ENCODE results near the gene NDRG2. TPM values are rescaled to one million over a fixed set of nuclear protein-coding genes. Genes with fewer than 3 reads are reported as not detected.

The NDRG2 gene
- polyA plus RNA-seq, 2 donors, result 131 to 252 TPM

DNA sequence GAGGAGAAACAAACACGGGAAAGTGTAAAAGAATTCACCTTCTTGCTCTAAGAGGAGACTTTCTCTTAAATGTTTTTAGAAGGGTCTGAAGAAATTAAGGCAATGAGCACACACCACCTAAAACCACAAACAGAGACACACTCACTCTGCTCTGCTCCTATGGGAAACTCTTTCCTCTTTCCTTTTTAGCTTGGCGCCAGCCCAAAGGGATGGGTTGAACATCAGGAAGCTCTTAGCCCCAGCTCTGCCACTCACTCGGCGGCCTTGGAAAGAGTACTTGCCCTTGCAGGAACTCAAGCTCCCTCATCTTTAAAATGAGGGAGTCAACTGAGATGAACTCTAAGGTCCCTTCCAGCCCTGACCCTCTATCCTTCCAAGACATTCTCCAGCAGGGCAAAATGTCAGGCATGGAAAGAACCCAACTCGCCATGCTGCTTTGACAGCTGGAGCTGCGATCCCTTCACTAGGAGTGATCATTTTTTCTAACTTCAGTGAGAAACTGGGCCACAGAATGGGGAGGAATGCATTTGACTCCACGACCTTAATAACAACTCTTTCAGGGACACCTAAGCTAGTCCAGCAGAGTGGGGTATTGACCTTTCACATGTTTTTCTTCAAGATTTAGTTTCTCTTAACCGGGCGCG lies 31.8 kb upstream of the NDRG2 start:
- H3K4me1 ChIP-seq (ENCODE audit: control insufficient read depth in 2 of 2, insufficient read depth in 2 of 2, low read length in 1 of 2), result no peaks in the 10 kb centered on the region
- H3K4me3 ChIP-seq (ENCODE audit: low read depth in 1 of 2, low read length in 2 of 2), result no peak overlapping the region
- no peaks in the 10 kb centered on the region for H3K36me3 ChIP-seq (ENCODE audit: control insufficient read depth in 2 of 2, insufficient read depth in 2 of 2, low read length in 1 of 2)
- 77 to 79% methylated on average over 10 of the region's 10 CpGs for WGBS, 2 donors
- no peak overlapping the region for H3K27ac ChIP-seq (ENCODE audit: low read depth in 2 of 2, low read length in 1 of 2)
- H3K27me3 ChIP-seq (ENCODE audit: control insufficient read depth in 1 of 2, insufficient read depth in 2 of 2, low read length in 2 of 2), result no peaks in the 10 kb centered on the region
- H3K9me3 ChIP-seq (ENCODE audit: control insufficient read depth in 2 of 2, insufficient read depth in 1 of 2, low read depth in 1 of 2, low read length in 1 of 2), result no peaks in the 10 kb centered on the region

DNA sequence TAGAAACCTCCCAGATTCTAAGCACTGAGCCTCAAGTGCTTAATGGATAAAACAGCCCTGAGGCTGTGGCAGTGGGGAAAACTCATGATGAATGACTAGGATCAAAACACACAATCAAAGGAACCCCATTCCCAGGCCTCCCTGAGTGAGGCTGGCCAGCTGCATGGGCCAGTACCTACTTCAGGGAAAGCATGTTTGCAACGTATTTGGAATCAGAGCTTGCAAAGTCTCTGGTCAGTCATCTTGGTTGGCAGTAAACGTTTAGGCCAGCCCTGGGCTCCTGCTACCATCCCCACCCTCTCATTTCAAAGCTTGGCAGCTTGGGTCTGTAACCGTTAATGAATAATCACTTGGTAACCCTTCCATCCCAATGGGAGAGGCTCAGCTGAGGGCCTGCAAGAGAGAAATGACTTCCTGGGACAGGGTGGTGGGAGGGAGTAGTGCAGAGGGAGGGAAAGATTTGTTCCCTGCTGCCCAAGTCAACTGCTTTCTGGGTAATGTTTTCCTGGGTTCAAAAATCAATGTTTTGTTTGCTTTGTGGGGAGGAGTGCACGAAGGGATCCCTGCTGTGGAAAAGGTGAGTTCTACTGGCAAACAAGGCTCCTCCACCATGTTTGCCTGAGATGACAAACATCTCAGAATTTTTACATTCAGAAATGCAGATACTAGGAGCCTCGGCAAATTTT lies 30.7 kb upstream of the NDRG2 start:
- no peaks in the 10 kb centered on the region for H3K4me1 ChIP-seq (ENCODE audit: control insufficient read depth in 2 of 2, insufficient read depth in 2 of 2, low read length in 1 of 2)
- H3K27me3 ChIP-seq (ENCODE audit: control insufficient read depth in 1 of 2, insufficient read depth in 2 of 2, low read length in 2 of 2), result no peaks in the 10 kb centered on the region
- H3K36me3 ChIP-seq (ENCODE audit: control insufficient read depth in 2 of 2, insufficient read depth in 2 of 2, low read length in 1 of 2), result no peaks in the 10 kb centered on the region
- WGBS, 2 donors, result 53 to 63% methylated on average over 5 of the region's 5 CpGs
- H3K27ac ChIP-seq (ENCODE audit: low read depth in 2 of 2, low read length in 1 of 2), result no peak overlapping the region
- no peak overlapping the region for H3K4me3 ChIP-seq (ENCODE audit: low read depth in 1 of 2, low read length in 2 of 2)
- no peaks in the 10 kb centered on the region for H3K9me3 ChIP-seq (ENCODE audit: control insufficient read depth in 2 of 2, insufficient read depth in 1 of 2, low read depth in 1 of 2, low read length in 1 of 2)

DNA sequence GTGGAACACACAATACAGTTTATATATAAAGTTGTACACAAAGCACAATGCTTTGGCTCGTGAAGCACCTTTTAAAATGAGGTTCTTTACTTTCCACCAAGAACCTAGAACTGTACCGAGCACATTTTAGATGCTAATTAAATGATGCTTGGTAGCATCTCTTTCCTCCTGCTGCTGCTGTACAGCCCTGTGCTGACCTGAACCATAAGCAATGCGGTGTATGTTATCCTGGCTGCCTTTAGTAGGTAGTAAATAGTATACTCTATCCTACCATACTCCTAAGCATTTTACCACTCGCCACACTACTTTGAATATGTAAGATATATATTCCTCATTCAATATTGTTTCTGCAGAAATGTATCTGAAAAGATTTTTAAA lies 29.9 kb upstream of the NDRG2 start:
- 63 to 77% methylated on average over 4 of the region's 4 CpGs for WGBS, 2 donors
- Histone ChIP-seq H3K27me3 (ENCODE audit: control insufficient read depth in 1 of 2, insufficient read depth in 2 of 2, low read length in 2 of 2) (no peaks in the 10 kb centered on the region), H3K4me3 (ENCODE audit: low read depth in 1 of 2, low read length in 2 of 2) (no peak overlapping the region), H3K36me3 (ENCODE audit: control insufficient read depth in 2 of 2, insufficient read depth in 2 of 2, low read length in 1 of 2) (no peaks in the 10 kb centered on the region), H3K9me3 (ENCODE audit: control insufficient read depth in 2 of 2, insufficient read depth in 1 of 2, low read depth in 1 of 2, low read length in 1 of 2) (no peaks in the 10 kb centered on the region), H3K4me1 (ENCODE audit: control insufficient read depth in 2 of 2, insufficient read depth in 2 of 2, low read length in 1 of 2) (no peaks in the 10 kb centered on the region), H3K27ac (ENCODE audit: low read depth in 2 of 2, low read length in 1 of 2) (no peak overlapping the region)

DNA sequence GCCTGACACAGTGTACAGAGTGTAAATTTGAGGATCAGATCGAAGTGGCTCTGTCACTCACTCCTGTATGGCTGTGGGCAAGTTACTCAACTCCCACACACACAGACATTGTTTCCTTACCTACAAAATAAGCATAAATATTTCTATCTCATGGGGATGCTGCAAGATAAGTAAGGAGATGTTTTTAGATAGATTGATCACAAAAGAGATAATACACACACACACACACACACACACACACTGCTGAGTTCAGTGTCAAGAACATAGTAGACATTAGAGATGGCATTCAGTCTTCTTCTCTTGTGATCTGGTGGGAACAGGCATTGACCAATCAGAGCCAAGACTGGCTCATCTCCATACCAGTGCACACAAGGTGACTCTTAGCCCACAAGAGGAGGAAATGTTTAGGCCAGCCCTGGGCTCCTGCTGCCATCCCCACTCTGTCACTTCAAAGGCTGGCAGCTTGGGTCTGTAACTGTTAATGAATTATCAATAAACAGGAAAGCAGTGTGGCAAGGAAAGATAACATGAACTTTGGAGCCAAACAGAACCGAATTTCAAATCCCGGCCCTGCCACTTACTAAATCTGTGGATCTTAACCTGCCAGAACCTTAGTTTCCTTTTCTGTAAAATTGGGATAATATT lies 29.4 kb upstream of the NDRG2 start:
- Histone ChIP-seq H3K4me3 (ENCODE audit: low read depth in 1 of 2, low read length in 2 of 2) (no peak overlapping the region), H3K9me3 (ENCODE audit: control insufficient read depth in 2 of 2, insufficient read depth in 1 of 2, low read depth in 1 of 2, low read length in 1 of 2) (no peaks in the 10 kb centered on the region), H3K27ac (ENCODE audit: low read depth in 2 of 2, low read length in 1 of 2) (no peak overlapping the region), H3K36me3 (ENCODE audit: control insufficient read depth in 2 of 2, insufficient read depth in 2 of 2, low read length in 1 of 2) (no peaks in the 10 kb centered on the region), H3K27me3 (ENCODE audit: control insufficient read depth in 1 of 2, insufficient read depth in 2 of 2, low read length in 2 of 2) (no peaks in the 10 kb centered on the region), H3K4me1 (ENCODE audit: control insufficient read depth in 2 of 2, insufficient read depth in 2 of 2, low read length in 1 of 2) (no peaks in the 10 kb centered on the region)
- 66 to 69% methylated on average over 3 of the region's 3 CpGs for WGBS, 2 donors

DNA sequence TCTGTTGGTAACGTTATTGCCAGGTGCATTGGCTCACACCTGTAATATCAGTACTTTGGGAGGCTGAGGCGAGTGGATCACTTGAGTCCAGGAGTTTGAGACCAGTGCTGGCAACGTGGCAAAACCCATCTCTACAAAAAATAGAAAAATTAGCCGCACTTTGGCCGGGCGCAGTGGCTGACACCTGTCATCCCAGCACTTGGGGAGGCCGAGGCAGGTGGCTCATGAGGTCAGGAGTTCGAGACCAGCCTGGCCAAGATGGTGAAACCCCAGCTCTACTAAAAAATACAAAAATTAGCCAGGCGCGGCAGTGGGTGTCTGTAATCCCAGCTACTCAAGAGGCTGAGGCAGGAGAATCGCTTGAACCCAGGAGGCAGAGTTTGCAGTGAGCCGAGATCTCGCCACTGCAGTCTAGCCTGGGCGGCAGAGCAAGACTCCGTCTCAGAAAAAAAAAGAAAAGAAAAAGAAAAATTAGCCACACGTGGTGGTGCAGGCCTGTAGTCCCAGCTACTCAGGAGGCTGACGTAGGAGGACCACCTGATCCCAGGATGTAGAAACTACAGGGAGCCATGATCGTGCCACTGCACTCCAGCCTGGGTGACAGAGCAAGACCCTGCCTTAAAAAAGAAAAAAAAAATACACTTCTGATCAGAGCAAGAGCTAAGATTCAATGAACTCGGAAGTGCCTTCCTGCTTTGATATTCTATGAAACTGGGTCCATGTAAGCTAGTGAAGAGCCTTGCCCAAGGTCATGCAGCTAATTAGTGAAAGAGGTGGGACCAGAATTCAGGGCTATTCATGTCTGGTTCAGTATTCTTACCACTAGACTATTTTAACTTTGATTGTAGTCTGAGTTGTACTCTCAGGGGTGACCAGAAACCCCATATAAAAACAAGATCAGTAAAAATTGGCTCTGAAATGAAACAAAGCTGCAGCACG lies 28.6 kb upstream of the NDRG2 start:
- H3K9me3 ChIP-seq (ENCODE audit: control insufficient read depth in 2 of 2, insufficient read depth in 1 of 2, low read depth in 1 of 2, low read length in 1 of 2), result no peaks in the 10 kb centered on the region
- H3K27me3 ChIP-seq (ENCODE audit: control insufficient read depth in 1 of 2, insufficient read depth in 2 of 2, low read length in 2 of 2), result no peaks in the 10 kb centered on the region
- H3K4me3 ChIP-seq (ENCODE audit: low read depth in 1 of 2, low read length in 2 of 2), result no peak overlapping the region
- H3K27ac ChIP-seq (ENCODE audit: low read depth in 2 of 2, low read length in 1 of 2), result no peak overlapping the region
- no peaks in the 10 kb centered on the region for H3K36me3 ChIP-seq (ENCODE audit: control insufficient read depth in 2 of 2, insufficient read depth in 2 of 2, low read length in 1 of 2)
- 86 to 91% methylated on average over 20 of the region's 20 CpGs for WGBS, 2 donors
- no peaks in the 10 kb centered on the region for H3K4me1 ChIP-seq (ENCODE audit: control insufficient read depth in 2 of 2, insufficient read depth in 2 of 2, low read length in 1 of 2)

DNA sequence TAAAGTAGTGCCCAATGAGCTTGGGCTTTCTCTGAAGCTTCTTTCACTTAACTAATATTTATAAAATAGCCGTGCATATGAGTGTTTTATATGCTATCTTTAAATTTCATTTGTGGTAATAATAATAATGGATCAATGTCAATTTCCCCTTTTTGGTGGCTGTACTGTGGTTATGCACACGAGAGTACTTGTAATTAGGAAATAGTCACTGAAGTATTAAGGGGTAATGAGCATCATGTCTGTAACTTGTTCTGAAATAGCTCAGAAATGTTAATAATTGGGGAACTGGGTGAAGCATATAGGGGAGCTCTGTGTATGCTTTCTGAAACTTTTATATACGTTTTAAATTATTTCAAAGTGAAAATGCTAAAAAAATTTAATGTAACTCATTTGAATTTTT lies 25.7 kb upstream of the NDRG2 start:
- no peaks in the 10 kb centered on the region for H3K27me3 ChIP-seq (ENCODE audit: control insufficient read depth in 1 of 2, insufficient read depth in 2 of 2, low read length in 2 of 2)
- no peaks in the 10 kb centered on the region for H3K9me3 ChIP-seq (ENCODE audit: control insufficient read depth in 2 of 2, insufficient read depth in 1 of 2, low read depth in 1 of 2, low read length in 1 of 2)
- 66 to 76% methylated on average over 3 of the region's 3 CpGs for WGBS, 2 donors
- H3K27ac ChIP-seq (ENCODE audit: low read depth in 2 of 2, low read length in 1 of 2), result no peak overlapping the region
- H3K4me3 ChIP-seq (ENCODE audit: low read depth in 1 of 2, low read length in 2 of 2), result no peak overlapping the region
- no peaks in the 10 kb centered on the region for H3K36me3 ChIP-seq (ENCODE audit: control insufficient read depth in 2 of 2, insufficient read depth in 2 of 2, low read length in 1 of 2)
- H3K4me1 ChIP-seq (ENCODE audit: control insufficient read depth in 2 of 2, insufficient read depth in 2 of 2, low read length in 1 of 2), result no peaks in the 10 kb centered on the region

DNA sequence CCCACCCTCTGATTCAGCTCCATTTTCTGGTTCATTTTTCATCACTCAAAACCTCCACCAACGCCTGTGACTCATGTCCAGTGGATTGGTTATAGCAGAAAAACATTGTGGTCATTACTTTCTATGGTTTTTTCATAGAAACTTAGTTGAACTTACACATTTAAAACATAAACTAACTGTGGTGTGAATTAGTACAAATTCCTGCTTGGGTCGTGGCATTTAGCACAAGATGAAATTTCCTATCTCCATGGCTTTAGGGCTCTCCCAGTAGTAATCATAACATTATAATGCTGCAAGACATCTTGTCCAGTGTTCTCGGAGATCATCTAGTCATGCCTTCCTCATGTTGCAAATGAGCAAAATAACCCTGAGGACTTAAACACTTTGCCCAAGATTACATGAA lies 24.4 kb upstream of the NDRG2 start:
- 75 to 76% methylated on average over 3 of the region's 3 CpGs for WGBS, 2 donors
- Histone ChIP-seq H3K4me3 (ENCODE audit: low read depth in 1 of 2, low read length in 2 of 2) (no peak overlapping the region), H3K4me1 (ENCODE audit: control insufficient read depth in 2 of 2, insufficient read depth in 2 of 2, low read length in 1 of 2) (no peaks in the 10 kb centered on the region), H3K9me3 (ENCODE audit: control insufficient read depth in 2 of 2, insufficient read depth in 1 of 2, low read depth in 1 of 2, low read length in 1 of 2) (no peaks in the 10 kb centered on the region), H3K36me3 (ENCODE audit: control insufficient read depth in 2 of 2, insufficient read depth in 2 of 2, low read length in 1 of 2) (no peaks in the 10 kb centered on the region), H3K27ac (ENCODE audit: low read depth in 2 of 2, low read length in 1 of 2) (no peak overlapping the region), H3K27me3 (ENCODE audit: control insufficient read depth in 1 of 2, insufficient read depth in 2 of 2, low read length in 2 of 2) (no peaks in the 10 kb centered on the region)

DNA sequence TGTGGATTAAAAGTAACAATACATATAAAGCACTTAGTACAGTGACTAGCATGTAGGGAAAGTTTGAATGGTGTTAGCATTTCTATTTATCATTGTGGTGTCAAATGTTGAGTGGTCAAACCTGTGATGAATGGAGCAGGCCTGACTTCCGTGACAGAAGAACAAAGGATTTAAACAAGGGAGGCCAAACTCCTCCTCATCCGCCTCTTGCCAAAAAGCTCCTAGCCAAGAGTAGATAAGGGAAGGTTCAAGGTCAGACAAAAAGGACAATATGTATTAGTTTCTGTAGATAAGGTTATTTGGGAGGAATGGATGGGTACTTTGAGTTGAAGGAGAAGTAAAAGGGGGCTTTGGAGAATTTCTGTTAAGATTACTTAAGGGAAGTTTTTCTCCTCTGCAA lies 23.8 kb upstream of the NDRG2 start:
- no peaks in the 10 kb centered on the region for H3K27me3 ChIP-seq (ENCODE audit: control insufficient read depth in 1 of 2, insufficient read depth in 2 of 2, low read length in 2 of 2)
- WGBS, 2 donors, result 58 to 74% methylated on average over 2 of the region's 2 CpGs
- H3K27ac ChIP-seq (ENCODE audit: low read depth in 2 of 2, low read length in 1 of 2), result no peak overlapping the region
- no peaks in the 10 kb centered on the region for H3K36me3 ChIP-seq (ENCODE audit: control insufficient read depth in 2 of 2, insufficient read depth in 2 of 2, low read length in 1 of 2)
- H3K4me1 ChIP-seq (ENCODE audit: control insufficient read depth in 2 of 2, insufficient read depth in 2 of 2, low read length in 1 of 2), result no peaks in the 10 kb centered on the region
- H3K9me3 ChIP-seq (ENCODE audit: control insufficient read depth in 2 of 2, insufficient read depth in 1 of 2, low read depth in 1 of 2, low read length in 1 of 2), result no peaks in the 10 kb centered on the region
- no peak overlapping the region for H3K4me3 ChIP-seq (ENCODE audit: low read depth in 1 of 2, low read length in 2 of 2)

DNA sequence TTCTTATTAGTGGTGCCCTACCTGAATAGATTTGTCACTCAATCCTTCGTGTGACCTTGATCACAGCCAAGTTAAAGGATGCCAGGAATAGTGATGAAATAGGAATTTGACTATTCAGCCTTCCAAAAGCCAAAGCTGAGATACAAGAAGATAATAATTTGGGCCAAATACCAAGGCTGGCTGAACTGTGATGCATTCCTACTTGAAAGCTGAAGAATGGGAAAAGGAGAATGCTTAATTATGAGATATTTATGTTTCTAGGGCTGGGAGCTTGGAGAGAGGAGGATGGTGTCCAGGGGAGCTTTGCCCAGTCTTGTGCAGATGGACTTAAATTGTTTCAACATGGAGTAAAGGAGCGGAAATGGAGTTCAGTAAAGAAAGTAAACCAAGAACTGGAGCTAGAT lies 22.5 kb upstream of the NDRG2 start:
- Histone ChIP-seq H3K9me3 (ENCODE audit: control insufficient read depth in 2 of 2, insufficient read depth in 1 of 2, low read depth in 1 of 2, low read length in 1 of 2) (no peaks in the 10 kb centered on the region), H3K27ac (ENCODE audit: low read depth in 2 of 2, low read length in 1 of 2) (no peak overlapping the region), H3K27me3 (ENCODE audit: control insufficient read depth in 1 of 2, insufficient read depth in 2 of 2, low read length in 2 of 2) (no peaks in the 10 kb centered on the region), H3K4me3 (ENCODE audit: low read depth in 1 of 2, low read length in 2 of 2) (no peak overlapping the region), H3K4me1 (ENCODE audit: control insufficient read depth in 2 of 2, insufficient read depth in 2 of 2, low read length in 1 of 2) (peaks cover 0 to 11% of the 10 kb centered on the region in 2 donors), H3K36me3 (ENCODE audit: control insufficient read depth in 2 of 2, insufficient read depth in 2 of 2, low read length in 1 of 2) (no peaks in the 10 kb centered on the region)
- WGBS, 2 donors, result 41 to 55% methylated on average over 2 of the region's 2 CpGs

Data from esophagus (tissue), 2 donors.